Measurements from ENCODE around the gene TXNIP.
A peak's percentile ranks its signal among the peaks of the same experiment; 100 is the strongest.

The TXNIP gene

GRCh38 chr1:145961425-145962156 is 34.8 kb downstream of the TXNIP start:
- DNase-seq: peak; percentile 67

- DNase-seq: no peak
These were observed 35.3 kb downstream of the TXNIP start for GRCh38 chr1:145961109-145961424.

GRCh38 chr1:145960468-145961108 is 35.8 kb downstream of the TXNIP start:
- DNase-seq: peak; percentile 56

DNA sequence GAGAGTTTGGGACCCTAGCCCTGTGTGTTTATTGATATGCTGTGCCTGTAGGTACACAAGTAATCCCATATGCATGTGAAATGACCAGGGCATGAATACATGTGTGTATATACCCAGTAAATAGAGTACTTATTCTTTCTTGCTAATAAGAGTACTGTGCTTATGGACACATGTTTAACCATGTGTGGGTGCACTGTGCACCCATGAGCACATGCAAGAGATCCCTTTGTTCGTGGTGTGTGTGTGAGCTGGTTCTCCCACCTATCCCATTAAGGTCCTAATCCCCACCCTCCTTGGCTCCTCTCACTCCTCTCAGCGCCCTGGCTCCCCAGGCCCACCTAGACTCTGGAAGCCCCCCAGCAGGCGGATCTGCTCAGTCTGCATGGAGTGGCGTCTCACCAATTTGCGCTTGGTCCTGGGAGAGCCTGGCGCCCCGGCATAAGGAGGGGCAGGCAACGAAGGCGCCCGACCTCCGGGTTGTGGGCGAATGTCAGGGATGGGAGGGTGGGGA is 36.4 kb downstream of the TXNIP start:
- no peak for DNase-seq

DNA sequence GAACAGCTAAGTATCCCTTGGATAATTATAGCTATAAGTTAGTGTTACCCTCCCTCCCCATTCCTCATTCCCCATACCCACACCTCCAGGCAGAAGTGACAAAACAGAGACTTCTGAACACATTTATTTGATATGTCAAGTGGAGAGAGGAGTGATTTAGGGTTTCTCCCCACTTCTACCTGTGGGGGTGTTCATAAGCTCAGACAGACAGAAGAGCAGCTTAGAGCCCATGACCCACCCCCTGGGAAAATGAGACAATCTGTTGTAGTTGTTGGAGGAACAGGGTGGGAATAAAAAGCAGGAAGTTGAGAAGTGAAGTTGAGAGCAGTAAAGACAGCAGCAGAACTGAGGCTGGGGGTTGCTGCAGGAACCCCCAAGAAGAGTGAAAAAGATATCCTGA is 37.0 kb downstream of the TXNIP start:
- no peak for DNase-seq

GRCh38 chr1:145958734-145959133 is 37.6 kb downstream of the TXNIP start:
- DNase-seq: no peak

DNA sequence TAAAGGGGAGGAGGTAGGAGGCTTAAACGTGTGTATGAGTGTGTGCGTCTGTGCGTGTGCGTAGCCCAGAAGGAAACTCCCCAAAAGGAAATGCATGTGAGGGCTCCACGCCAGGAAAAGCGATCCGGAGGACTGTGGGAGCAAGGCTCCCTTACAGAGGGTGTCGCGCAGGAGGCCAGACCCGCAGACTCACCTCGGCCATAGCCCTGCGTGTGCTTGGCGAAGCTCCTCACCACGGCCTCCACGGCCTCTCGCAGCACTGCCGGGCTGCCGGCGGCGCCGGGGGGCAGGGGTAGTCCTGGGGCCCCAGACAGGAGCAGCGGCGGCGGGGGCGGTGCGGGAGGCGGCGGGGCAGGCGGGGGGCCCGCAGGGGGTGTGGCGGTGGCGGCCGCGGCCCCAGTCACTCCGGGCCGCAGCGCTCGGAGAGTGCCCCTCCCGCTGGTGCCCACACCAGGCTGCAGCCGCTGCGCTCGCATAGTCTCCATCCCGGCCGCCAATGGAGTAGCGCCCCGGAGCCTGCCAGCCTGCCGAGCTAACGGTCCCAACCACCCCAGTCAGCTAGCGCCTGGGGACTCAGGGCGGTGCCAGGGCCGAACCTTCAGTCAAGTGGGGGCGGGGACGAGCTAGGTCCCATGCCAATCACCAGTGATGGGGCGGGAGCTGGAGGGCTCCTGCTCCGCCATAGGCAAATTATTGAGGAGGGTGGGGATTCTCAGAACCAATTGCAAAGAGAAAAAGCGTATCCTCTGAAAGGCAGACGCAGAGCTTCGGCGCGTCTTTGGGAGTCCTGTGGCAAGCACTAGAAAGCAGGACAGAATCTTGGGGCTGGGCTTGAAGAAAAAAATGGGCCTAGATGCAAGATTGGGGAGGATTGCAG is 38.7 kb downstream of the TXNIP start, which contains the start of gene LIX1L:
TSS of gene LIX1L (minus strand) at position 575 of the 877 bp plus-strand sequence. CDS start at position 485, 90 bp downstream.
- peak; percentile 98 for DNase-seq

- peak; percentile 35 for DNase-seq
These were observed 39.5 kb downstream of the TXNIP start for GRCh38 chr1:145956781-145957442.

DNA sequence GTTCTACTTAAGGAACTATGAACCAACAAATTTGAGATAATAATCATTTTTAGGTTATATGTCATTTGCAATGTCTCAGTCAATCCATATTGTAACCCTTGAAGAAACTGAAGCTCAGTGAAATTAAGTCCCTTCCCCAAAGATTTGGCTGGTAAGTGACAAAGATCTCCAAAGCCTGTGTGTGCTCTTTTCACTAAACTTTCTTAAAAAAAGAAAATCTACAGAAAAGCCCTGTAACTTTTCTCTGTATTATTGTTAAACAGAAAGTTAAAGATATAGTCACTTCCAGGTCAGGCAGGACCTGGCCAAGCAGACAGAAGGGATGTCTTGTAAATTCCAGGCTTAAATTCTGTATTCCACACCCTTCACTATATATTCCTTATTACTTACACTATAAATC is 40.0 kb downstream of the TXNIP start:
- no peak for DNase-seq

- no peak for DNase-seq
These were observed 40.9 kb downstream of the TXNIP start for GRCh38 chr1:145955436-145955835.

- DNase-seq: no peak
These were observed 42.5 kb downstream of the TXNIP start for GRCh38 chr1:145953861-145954260.

GRCh38 chr1:145952903-145953302 is 43.5 kb downstream of the TXNIP start:
- DNase-seq: no peak

GRCh38 chr1:145951526-145951925 is 44.9 kb downstream of the TXNIP start:
- DNase-seq: no peak

- no peak for DNase-seq
These were observed 47.2 kb downstream of the TXNIP start for GRCh38 chr1:145949219-145949618.

DNA sequence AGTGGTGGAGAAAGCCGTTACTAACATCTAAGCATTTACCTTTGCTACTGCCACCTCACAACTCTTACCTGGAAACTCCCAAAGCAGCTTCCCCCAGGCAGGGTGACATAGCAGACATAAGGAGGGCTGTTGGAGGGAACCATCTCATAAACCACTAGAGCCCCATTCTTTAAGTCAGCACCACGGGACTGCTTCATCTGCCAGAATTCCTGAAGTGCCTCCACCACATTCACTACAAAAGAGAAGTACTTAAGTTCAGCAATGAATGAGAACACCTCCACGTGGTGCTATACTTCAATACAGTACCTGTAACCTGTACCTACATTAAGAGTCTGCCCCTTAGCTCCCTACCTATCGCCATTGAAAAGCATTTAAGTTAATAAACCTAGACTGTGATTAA is 48.8 kb downstream of the TXNIP start:
- DNase-seq: no peak

GRCh38 chr1:145946477-145946986 is 49.8 kb downstream of the TXNIP start:
- no peak for DNase-seq

DNA sequence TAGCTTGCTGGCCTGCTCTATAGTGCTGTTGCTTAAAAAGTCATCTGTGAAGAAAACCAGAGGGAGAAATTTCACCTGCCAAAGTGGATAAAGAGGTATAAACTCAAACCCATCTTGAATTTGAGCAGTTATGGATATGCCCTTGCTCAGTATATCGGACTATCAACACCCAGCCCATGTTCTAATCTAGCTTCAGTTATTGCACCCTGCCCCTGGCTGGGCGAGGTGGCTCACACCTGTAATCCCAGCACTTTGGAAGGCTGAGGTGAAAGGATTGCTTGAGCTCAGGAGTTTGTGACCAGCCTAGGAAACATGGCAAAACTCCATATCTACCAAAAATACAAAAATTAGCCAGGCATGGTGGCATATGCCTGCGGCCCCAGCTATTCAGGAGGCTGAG is 51.8 kb downstream of the TXNIP start:
- DNase-seq: no peak

DNA sequence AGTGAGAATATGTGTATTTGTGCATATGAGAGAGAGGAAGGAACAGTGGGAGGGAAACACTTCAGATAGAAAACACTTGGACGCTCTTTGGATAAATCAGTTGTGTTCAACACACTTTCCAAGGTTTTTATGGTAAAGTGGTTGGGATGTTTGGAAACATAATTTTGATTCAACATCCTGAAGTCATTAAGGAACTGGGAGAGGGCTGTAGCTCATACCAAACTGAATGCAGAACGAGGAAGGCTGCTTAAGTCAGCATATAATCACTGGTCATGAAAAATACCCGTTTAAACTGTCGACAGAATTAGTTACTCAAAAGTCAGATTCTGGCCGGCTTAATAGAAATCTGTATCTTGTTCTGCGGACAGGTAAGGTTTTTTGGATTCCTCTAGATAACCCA is 53.5 kb downstream of the TXNIP start:
- no peak for DNase-seq

Data from activated CD4-positive, alpha-beta T cell treated with anti-CD3 and anti-CD28 coated beads, Interleukin-10, Interleukin-2, amounts not matched to agents 100 ng/mL and 50 ng/mL, durations not matched to agents 16 hours and 8 hours (primary cell).